Transverse colon (tissue), 4 donors: ENCODE measurements around the gene CACNA1C. TPM values are rescaled to one million over a fixed set of nuclear protein-coding genes. Genes with fewer than 3 reads are reported as not detected.

ENCODE experiments used
- DNase-seq: peaks from one replicate; pipeline ENCODE4 v3.0.0-alpha.2; 2019
- H3K27ac ChIP-seq, 4 donors: fragments of 200-600 bp; sonication (generic); 2 replicates each; pipeline ENCODE4 v1.5.1; 2016 to 2018; ENCODE audit warnings: inconsistent platforms in 4 of 4
- H3K27me3 ChIP-seq: fragments of 200-600 bp; sonication (generic); 2 replicates; pipeline ENCODE4 v1.5.1; 2017; ENCODE audit warnings: inconsistent platforms
- H3K36me3 ChIP-seq, 4 donors: fragments of 200-600 bp; sonication (generic); 2 replicates each; pipeline ENCODE4 v1.5.1; 2017 to 2019; ENCODE audit warnings: inconsistent platforms in 4 of 4
- H3K4me1 ChIP-seq, 4 donors: fragments of 200-600 bp; sonication (generic); 2 replicates each; pipeline ENCODE4 v1.5.1; 2017 to 2020; ENCODE audit warnings: inconsistent platforms in 4 of 4
- H3K4me3 ChIP-seq, 4 donors: fragments of 200-600 bp; sonication (generic); 1 replicate in 1 of 4; 2 replicates in 3 of 4; pipeline versions ENCODE4 v1.5.1 to v1.6.1; 2017 to 2019; ENCODE audit warnings: inconsistent platforms in 4 of 4
- H3K9me3 ChIP-seq, 2 donors: fragments of 200-600 bp; sonication (generic); 2 replicates each; pipeline ENCODE4 v1.5.1; 2017 to 2019; ENCODE audit warnings: inconsistent platforms in 2 of 2
- EP300 ChIP-seq: sonication (generic); formaldehyde crosslinking; IDR thresholded peaks from one replicate; pipeline ENCODE4 v1.6.1; 2017; ENCODE audit warnings: antibody characterized with exemption, low read depth
- POLR2A ChIP-seq: fragments of 450-650 bp; IDR thresholded peaks from one replicate; pipeline ENCODE4 v1.6.1; 2016; ENCODE audit warnings: antibody characterized with exemption, mild to moderate bottlenecking, moderate library complexity
- POLR2AphosphoS5 ChIP-seq, 3 donors: sonication (generic); formaldehyde crosslinking; IDR thresholded peaks; one replicate each; pipeline ENCODE4 v1.6.1; 2016; ENCODE audit warnings: antibody characterized with exemption in 3 of 3
- WGBS, 2 donors: methylation state at CpG; one replicate each; pipeline ENCODE4 v1.1.5; 2018; ENCODE audit warnings: low coverage in 1 of 2; 5-methylcytosine and 5-hydroxymethylcytosine counted together
- in situ Hi-C, 4 donors: fragments of 200-750 bp; cut with MboI; loops; one replicate each; pipeline versions ENCODE4 v1.15.0 to v1.15.1; 2017; ENCODE audit warnings: low sequenced_read_pairs in 3 of 4, low pct_ligation_motif_present in 1 of 4, low pct_unique_long_range_greater_than_20kb in 1 of 4
- intact Hi-C: fragments of 100-400 bp; cut with DNase I; formaldehyde crosslinking; loops from one replicate; pipeline ENCODE4 v1.15.1; 2023; ENCODE audit warnings: low total_unique reads
- total RNA-seq, 4 donors: library from RNA; depleted of rRNA; stranded (reverse); fragments of >200 nt; gene quantifications; one replicate each; pipeline ENCODE4 v1.1.0, GENCODE V29; 2016
- TF ChIP-seq, protein P1 (sequence below), 5 experiments: fragments of 200-600 bp in 3 of 5; fragments of 450-650 bp in 2 of 5; sonication (generic) in 3 of 5; IDR thresholded peaks; 1 replicate in 2 of 5; 2 replicates in 3 of 5; pipeline ENCODE4 v1.5.1; 2016 to 2017; ENCODE audit warnings: antibody characterized with exemption in 5 of 5, inconsistent platforms in 3 of 5, mild to moderate bottlenecking in 2 of 5, moderate library complexity in 1 of 5

The CACNA1C gene
- total RNA-seq, 4 donors from 2014 or later: 18.8 to 35.2 (median 24.8) TPM

GRCh38 chr12:2422591-2422990 is 369.8 kb downstream of the CACNA1C start:
- Histone ChIP-seq H3K27me3 (no peaks in the 10 kb centered on the region), H3K9me3 (no peaks in the 10 kb centered on the region), H3K4me3 (no peak overlapping the region), H3K36me3 (no peaks in the 10 kb centered on the region), H3K4me1 (no peaks in the 10 kb centered on the region), H3K27ac (peak overlapping the region in 3 of 4 donors; percentile 36 to 40 (median 38))
- no peak for DNase-seq
- intact Hi-C loops (no loop called here), in situ Hi-C loops (no loop called here)
- TF ChIP-seq POLR2A: no peak
- TF ChIP-seq EP300: no peak
- TF ChIP-seq POLR2AphosphoS5 (IDR thresholded peaks at IDR 0.05): no peak
- TF ChIP-seq, protein P1, sequence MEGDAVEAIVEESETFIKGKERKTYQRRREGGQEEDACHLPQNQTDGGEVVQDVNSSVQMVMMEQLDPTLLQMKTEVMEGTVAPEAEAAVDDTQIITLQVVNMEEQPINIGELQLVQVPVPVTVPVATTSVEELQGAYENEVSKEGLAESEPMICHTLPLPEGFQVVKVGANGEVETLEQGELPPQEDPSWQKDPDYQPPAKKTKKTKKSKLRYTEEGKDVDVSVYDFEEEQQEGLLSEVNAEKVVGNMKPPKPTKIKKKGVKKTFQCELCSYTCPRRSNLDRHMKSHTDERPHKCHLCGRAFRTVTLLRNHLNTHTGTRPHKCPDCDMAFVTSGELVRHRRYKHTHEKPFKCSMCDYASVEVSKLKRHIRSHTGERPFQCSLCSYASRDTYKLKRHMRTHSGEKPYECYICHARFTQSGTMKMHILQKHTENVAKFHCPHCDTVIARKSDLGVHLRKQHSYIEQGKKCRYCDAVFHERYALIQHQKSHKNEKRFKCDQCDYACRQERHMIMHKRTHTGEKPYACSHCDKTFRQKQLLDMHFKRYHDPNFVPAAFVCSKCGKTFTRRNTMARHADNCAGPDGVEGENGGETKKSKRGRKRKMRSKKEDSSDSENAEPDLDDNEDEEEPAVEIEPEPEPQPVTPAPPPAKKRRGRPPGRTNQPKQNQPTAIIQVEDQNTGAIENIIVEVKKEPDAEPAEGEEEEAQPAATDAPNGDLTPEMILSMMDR (IDR thresholded peaks at IDR 0.05): no peak
- WGBS, 2 donors: 72% methylated on average over 8 of the region's 8 CpGs; no CpG with 5 or more reads in 1 of the 2 donors

DNA sequence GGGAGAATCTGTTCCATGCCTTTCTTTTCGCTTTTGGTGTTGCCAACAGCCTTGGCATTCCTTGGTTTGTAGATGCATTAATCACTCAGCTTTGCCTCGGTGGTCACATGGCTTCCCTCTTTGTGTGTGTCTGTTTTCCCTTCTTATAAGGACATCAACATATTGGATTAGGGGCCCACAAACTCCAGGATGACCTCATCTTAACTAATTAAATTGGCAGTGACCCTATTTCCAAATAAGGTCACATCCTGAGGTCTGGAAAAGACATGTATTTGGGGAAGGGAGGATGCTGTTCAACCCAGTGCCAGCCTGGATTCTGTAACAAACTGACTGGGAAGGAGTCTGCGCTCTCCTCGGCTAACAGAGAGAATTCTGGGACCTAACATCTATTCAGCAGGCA is 376.2 kb downstream of the CACNA1C start:
- WGBS, 2 donors: 65 to 83% methylated on average over 1 to 4 of the region's 4 CpGs
- no peak overlapping the region for H3K4me3 ChIP-seq
- no peaks in the 10 kb centered on the region for H3K9me3 ChIP-seq
- intact Hi-C loops (no loop called here), in situ Hi-C loops (no loop called here)
- no peaks in the 10 kb centered on the region for H3K27me3 ChIP-seq
- no peak for DNase-seq
- H3K4me1 ChIP-seq: peaks cover 0 to 19% (median 3%) of the 10 kb centered on the region in 4 donors
- H3K36me3 ChIP-seq: no peaks in the 10 kb centered on the region
- peak overlapping the region; percentile 60 to 83 (median 72) for H3K27ac ChIP-seq
- peak in 1 of 3 donors; percentile 23 for TF ChIP-seq POLR2AphosphoS5 (IDR thresholded peaks at IDR 0.05)
- no peak for TF ChIP-seq POLR2A
- peak; percentile 47 for TF ChIP-seq EP300

GRCh38 chr12:2431810-2432209 is 379.0 kb downstream of the CACNA1C start:
- TF ChIP-seq, protein P1 (IDR thresholded peaks at IDR 0.05): no peak
- TF ChIP-seq POLR2AphosphoS5 (IDR thresholded peaks at IDR 0.05): peak; percentile 60 to 82 (median 64)
- TF ChIP-seq EP300: peak; percentile 82
- no peak for TF ChIP-seq POLR2A
- no peaks in the 10 kb centered on the region for H3K27me3 ChIP-seq
- H3K27ac ChIP-seq: peak overlapping the region; percentile 60 to 83 (median 72)
- H3K36me3 ChIP-seq: no peaks in the 10 kb centered on the region
- in situ Hi-C loops: no loop called here
- WGBS, 2 donors: 0 to 13% methylated on average over 1 of the region's 1 CpG
- H3K4me3 ChIP-seq: no peak overlapping the region
- DNase-seq: peak; percentile 29
- intact Hi-C loops: loop anchor here (2.0 kb wide), 1 partner anchor 59 kb away; no protein-coding TSS in a partner anchor
- H3K9me3 ChIP-seq: no peaks in the 10 kb centered on the region
- H3K4me1 ChIP-seq: peaks cover 0 to 19% (median 3%) of the 10 kb centered on the region in 4 donors

GRCh38 chr12:2432856-2433255 is 380.1 kb downstream of the CACNA1C start:
- peak overlapping the region; percentile 56 to 83 (median 68) for H3K27ac ChIP-seq
- intact Hi-C loops (no loop called here), in situ Hi-C loops (no loop called here)
- no peak for DNase-seq
- TF ChIP-seq POLR2AphosphoS5 (IDR thresholded peaks at IDR 0.05): no peak
- no peak for TF ChIP-seq POLR2A
- TF ChIP-seq EP300: no peak
- TF ChIP-seq, protein P1 (IDR thresholded peaks at IDR 0.05): no peak
- H3K4me1 ChIP-seq: peaks cover 0 to 19% (median 3%) of the 10 kb centered on the region in 4 donors
- H3K36me3 ChIP-seq: no peaks in the 10 kb centered on the region
- no peaks in the 10 kb centered on the region for H3K9me3 ChIP-seq
- no peak overlapping the region for H3K4me3 ChIP-seq
- WGBS, 2 donors: 85% methylated on average over 5 of the region's 5 CpGs; no CpG with 5 or more reads in 1 of the 2 donors
- no peaks in the 10 kb centered on the region for H3K27me3 ChIP-seq

- 99% methylated on average over 9 of the region's 11 CpGs; no CpG with 5 or more reads in 1 of the 2 donors for WGBS, 2 donors
- Histone ChIP-seq H3K27me3 (no peaks in the 10 kb centered on the region), H3K4me1 (peaks cover 0 to 16% (median 3%) of the 10 kb centered on the region in 4 donors), H3K27ac (no peak overlapping the region), H3K4me3 (no peak overlapping the region), H3K9me3 (no peaks in the 10 kb centered on the region), H3K36me3 (no peaks in the 10 kb centered on the region)
- in situ Hi-C loops: no loop called here
- TF ChIP-seq EP300 (no peak), POLR2A (no peak), POLR2AphosphoS5 (IDR thresholded peaks at IDR 0.05) (no peak)
- TF ChIP-seq, protein P1 (IDR thresholded peaks at IDR 0.05): no peak
- DNase-seq: no peak
- intact Hi-C loops: no loop called here
Measured at GRCh38 chr12:2435511-2435910, 382.7 kb downstream of the CACNA1C start.
